Activated CD4-positive, alpha-beta T cell treated with anti-CD3 and anti-CD28 coated beads, Interleukin-2, amount 50 U/mL, for 48 hours (primary cell): ENCODE results near the gene KLHL22.

ENCODE experiments used
- DNase-seq, 2 experiments: peaks; one replicate each; pipeline ENCODE4 v3.0.0-alpha.2; 2020

KLHL22 gene

GRCh38 chr22:20442485-20443284, 52.9 kb downstream of the KLHL22 start:
- no peak for DNase-seq

GRCh38 chr22:20441631-20442484, 53.7 kb downstream of the KLHL22 start:
- DNase-seq, result no peak

GRCh38 chr22:20440637-20441591, 54.7 kb downstream of the KLHL22 start:
- DNase-seq, result no peak

- DNase-seq, result no peak
These were observed 55.5 kb downstream of the KLHL22 start for GRCh38 chr22:20439928-20440575.

DNA sequence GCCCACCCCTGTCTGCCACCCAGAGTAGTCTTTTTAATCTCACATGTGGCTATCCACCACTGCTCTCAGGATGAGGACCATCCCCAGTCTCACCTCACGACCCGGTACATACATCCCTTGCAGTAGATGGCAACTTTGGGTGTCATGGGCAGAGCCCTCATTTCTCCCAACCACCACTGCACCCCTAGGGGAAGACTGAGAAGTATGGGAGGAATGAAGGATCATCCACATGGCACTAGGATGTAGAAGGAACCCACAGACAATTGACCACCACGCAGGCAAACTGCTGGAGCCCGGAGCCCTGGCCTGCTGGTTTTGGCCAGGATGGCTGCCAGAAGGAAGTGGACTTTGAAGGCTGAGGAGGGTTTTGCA, 56.1 kb downstream of the KLHL22 start:
- no peak for DNase-seq

- DNase-seq, result no peak
These were observed 56.7 kb downstream of the KLHL22 start for GRCh38 chr22:20438678-20439492.

DNA sequence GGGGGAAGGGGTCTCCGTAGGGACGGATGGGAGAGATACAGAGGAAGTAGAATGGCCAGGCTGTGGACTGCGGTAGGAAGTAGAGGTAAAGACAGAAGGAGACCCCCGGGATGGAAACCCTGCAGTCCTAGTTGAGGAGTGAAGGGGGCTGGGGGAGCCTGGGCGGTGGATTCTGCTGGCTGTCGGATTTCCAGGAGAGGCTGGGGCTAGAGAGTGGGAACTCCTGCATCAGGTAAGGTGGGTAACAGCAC, 57.2 kb downstream of the KLHL22 start:
- DNase-seq, result no peak

DNA sequence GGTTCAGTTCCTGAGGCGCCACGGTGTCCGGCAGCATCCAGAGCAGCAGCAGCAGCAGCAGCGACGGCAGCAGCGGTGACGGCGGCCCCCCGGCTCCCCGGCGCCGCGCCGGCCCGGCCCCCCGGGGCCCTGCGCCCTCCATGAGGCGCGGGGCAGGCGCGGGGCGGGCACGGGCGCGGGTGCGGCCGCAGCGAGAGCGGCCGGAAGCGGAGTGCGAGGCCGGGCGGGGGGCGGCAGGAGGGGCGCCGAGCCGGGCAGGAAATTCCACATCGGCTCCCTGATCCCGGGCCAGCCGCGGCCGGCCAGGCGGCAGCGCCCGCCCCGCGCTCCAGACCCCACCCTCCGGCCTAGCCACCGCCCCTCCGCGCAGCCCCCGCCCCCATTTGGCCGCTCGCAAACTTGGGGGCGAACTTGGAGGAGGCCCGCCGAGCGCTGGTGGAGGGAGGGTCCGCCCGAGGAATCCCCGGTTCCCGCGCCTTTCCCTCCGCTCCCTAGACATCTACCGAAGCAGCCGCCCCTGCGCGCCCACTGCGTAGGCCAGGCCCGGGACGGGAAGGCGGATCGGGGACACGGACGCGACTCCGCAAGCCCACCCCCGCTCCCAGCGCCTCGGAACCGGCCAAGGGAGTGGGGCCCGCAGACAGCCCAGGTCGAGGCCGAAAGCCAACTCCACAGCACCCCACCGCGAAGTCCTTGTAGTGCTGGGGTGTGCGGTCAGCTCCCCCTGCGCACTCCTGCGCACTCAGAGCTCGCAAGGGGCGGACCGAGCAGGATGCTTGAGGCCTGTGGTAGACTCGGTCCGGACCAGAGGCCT, 57.8 kb downstream of the KLHL22 start, which contains the start of gene SCARF2:
TSS of gene SCARF2 (minus strand) at position 213 of the 814 bp plus-strand sequence. CDS start at position 142, 71 bp downstream.
- DNase-seq, result no peak

DNA sequence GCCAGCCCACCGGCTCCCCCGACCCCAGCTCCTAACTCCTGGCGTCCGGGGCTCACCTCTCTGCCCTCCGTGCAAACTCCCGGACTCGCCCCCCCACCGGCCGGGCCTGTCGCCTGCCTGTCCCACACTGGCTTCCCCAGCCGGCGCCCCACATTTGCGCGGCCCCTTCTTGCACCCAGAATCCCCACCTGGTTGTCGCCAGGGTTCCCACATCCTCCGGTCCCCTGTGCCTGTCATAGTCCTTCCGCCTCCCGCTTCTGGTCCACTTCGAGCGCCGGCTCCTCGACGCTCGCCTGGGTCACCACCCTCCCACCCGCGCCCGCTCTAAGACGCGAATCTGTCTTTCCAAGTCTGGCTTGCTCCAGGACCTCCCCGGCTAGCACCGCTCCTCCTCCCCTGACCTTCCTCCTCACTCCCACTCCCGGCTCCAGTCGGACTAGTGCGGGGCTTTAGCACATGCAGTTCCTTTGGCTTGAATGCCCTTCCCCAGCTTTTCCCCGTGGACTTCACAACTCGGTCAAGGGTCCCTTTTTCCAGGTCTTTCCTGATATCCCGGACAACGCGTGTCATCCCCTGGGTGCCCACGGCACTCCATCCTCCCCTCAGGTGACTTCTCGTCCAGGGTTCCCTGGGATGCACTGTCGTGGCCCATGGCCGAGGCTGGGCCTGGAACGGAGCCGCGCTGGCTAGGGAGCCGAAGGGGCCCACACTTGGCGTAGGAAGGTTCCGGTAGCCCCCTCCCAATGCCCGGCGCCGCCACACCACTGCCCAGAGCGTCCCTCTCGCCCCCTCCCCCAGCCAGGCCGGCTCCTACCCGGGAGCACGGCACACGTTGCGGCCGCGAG, 58.6 kb downstream of the KLHL22 start:
- peak; percentile 21 to 28 for DNase-seq

GRCh38 chr22:20436307-20436767, 59.3 kb downstream of the KLHL22 start:
- no peak for DNase-seq

DNA sequence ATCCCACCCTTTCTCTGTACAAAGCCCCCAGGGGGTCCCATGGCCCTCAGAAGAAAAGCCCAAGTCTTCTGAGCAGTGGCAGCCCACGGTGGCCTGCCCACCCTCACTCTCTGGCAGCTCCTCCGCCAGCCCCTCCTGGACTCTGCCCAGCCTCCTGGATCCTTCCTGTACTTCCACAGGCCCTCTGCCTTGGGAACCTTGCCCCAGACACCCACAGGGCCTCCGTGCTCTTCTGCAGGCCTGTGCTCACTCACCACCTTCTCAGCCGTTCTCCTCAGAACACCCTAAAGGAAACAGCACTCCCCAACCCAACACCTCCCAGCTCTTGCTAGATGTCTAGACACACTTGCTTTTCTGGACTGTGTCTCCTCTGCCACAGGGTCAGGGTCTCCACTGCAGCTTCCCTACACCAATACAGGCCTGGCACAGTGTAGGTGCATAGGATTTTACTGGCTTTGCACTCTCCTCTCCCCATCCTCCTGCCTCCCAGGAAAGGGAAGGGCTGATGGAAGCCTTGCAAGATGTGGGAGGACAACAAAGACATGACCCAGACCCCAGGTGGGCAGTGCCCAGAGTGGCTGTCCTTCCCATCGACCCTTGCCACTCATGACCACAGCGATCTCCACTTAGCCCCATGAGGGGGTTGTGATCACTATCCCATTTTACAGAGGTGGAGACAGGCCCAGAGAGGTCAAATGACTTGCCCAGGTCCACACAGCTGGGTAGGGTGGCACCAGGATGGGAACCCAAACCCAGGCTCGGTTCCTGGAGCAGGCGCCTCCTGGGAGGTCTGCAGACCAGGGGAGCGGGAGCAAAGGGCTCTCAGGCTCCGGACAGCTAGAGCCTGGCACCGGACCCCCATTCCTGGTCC, 59.9 kb downstream of the KLHL22 start:
- no peak for DNase-seq

DNA sequence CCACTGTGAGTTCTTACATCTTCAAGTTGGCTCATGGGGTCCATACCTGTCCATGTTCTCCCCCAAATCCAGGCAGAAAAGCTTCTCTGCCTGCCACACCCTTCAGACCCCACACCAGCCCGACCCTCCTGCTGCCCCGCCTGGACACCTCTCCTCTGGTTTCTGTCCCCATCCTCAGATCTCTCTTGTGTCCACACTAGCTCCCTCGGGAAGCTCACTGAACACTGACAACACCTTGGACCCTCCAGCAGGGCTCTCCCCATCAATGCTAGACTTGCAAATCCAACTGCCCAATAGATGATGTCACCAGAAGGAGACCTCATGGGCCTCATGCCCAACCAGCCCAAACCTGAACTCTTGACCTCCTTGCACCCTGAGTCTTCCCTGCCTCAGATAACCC, 60.8 kb downstream of the KLHL22 start:
- no peak for DNase-seq

- no peak for DNase-seq
These were observed 61.3 kb downstream of the KLHL22 start for GRCh38 chr22:20434264-20434751.

GRCh38 chr22:20433686-20434241, 61.8 kb downstream of the KLHL22 start:
- DNase-seq, result no peak

DNA sequence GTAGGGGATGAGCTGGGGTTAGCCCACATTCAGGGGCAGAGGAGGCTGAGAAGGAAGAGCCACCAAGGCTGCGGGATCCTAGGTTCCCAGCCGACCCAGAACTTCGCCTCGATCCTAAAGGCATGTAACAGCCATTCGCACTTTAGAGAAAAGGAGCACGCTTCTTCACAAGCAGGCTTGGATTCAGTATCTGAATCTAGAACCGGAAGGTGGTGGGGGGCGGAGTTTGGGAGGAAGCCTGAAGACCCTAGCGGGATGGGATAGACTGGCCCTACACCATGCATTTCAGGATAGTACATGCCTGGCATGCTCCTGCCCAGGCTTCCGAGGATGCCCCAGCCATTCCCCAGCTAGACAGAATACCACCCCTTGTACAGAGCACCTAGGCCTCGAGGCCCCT, 62.4 kb downstream of the KLHL22 start:
- no peak for DNase-seq

DNA sequence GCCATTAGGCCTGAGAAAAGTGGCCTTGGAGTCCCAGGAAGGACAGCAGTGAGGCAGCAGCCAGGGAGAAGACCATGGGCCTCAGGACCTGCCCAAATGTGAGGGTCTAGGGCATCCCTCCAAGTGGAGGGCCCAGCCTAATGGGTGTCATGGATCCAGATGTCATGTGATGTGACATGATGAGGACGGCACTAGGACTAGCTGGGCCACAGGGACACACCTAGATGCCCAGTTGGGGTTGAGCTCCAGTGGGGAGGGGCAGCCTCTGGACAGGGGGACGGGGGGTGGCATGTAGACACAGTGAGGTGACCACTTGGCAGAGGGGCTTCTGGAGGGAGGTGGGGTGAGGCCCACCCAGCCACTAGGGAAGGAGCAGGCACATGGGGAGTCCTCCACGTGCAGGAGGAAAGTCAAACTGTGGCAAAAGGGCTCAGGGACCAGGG, 63.3 kb downstream of the KLHL22 start:
- no peak for DNase-seq

GRCh38 chr22:20431511-20432192, 63.9 kb downstream of the KLHL22 start:
- no peak for DNase-seq
